IMR-90 (cell line): ENCODE data around the gene TMEM35B. TPM values are rescaled to one million over a fixed set of nuclear protein-coding genes. Genes with fewer than 3 reads are reported as not detected.

Source experiments
- ATAC-seq: fragments of 200-7000 bp; cut with Tn5 transposase; 2 replicates; pipeline ENCODE4 v1.9.1; 2020; ENCODE audit warnings: low read depth, mild to moderate bottlenecking, moderate library complexity
- BruUV-seq: library from RNA; stranded (reverse); fragments of 400-500 nt; replicated peaks from 2 replicates; lab custom pipeline; 2021; lab: Mats Ljungman, UMichigan
- CTCF ChIA-PET: fragments of 300-600 bp; formaldehyde crosslinking; extraction: SDS; loops from one replicate; lab custom pipeline; 2021; ENCODE audit warnings: antibody characterized with exemption; lab: Yijun Ruan, JAX
- POLR2A ChIA-PET: fragments of 300-600 bp; sonication (Branson Sonifier 250); formaldehyde crosslinking; loops from one replicate; lab custom pipeline; 2022; ENCODE audit warnings: antibody characterized with exemption; ENCODE audit not compliant: unreplicated experiment; lab: Charles Lee
- DNase-seq: peaks from one replicate; pipeline ENCODE4 v3.0.0; 2013
- H2AFZ ChIP-seq: replicated peaks from 2 replicates; pipeline ENCODE3; 2013; ENCODE audit warnings: low read length, mild to moderate bottlenecking; ENCODE audit not compliant: poor library complexity
- H2AK5ac ChIP-seq: 2 replicates; pipeline ENCODE4 v1.6.1; 2013; ENCODE audit warnings: low read depth, low read length, inconsistent platforms
- H2AK9ac ChIP-seq: replicated peaks from 2 replicates; pipeline ENCODE3; 2013; ENCODE audit warnings: mild to moderate bottlenecking, low read depth, low read length, moderate library complexity; ENCODE audit not compliant: poor library complexity
- H2BK120ac ChIP-seq: 2 replicates; pipeline ENCODE4 v1.6.1; 2013; ENCODE audit warnings: low read depth, low read length, inconsistent platforms
- H2BK15ac ChIP-seq: 3 replicates; pipeline ENCODE4 v1.6.1; 2013; ENCODE audit warnings: low read depth, low read length, inconsistent platforms
- H2BK20ac ChIP-seq: 2 replicates; pipeline ENCODE4 v1.6.1; 2013; ENCODE audit warnings: low read depth, mild to moderate bottlenecking, inconsistent platforms, low read length, moderate library complexity
- H2BK5ac ChIP-seq: 2 replicates; pipeline ENCODE4 v1.6.1; 2013; ENCODE audit warnings: mild to moderate bottlenecking, low read depth, low read length, inconsistent platforms; ENCODE audit not compliant: poor library complexity, severe bottlenecking
- H3K14ac ChIP-seq: replicated peaks from 2 replicates; pipeline ENCODE4 v1.6.1; 2013; ENCODE audit warnings: low read depth, low read length, inconsistent platforms
- H3K18ac ChIP-seq: 2 replicates; pipeline ENCODE4 v1.6.1; 2013; ENCODE audit warnings: low read depth, low read length, control low read depth
- H3K23ac ChIP-seq: 2 replicates; pipeline ENCODE4 v1.6.1; 2013; ENCODE audit warnings: low read depth, low read length, inconsistent platforms
- H3K27ac ChIP-seq: 2 replicates; pipeline ENCODE4 v1.5.1; 2013; ENCODE audit warnings: mild to moderate bottlenecking, control low read depth, low read length; ENCODE audit not compliant: insufficient read depth
- H3K27me3 ChIP-seq: 2 replicates; pipeline ENCODE4 v1.6.1; 2013; ENCODE audit warnings: low read length; ENCODE audit not compliant: control insufficient read depth, insufficient read depth
- H3K36me3 ChIP-seq: 2 replicates; pipeline ENCODE4 v1.6.1; 2013; ENCODE audit warnings: low read length, mixed read lengths; ENCODE audit not compliant: control insufficient read depth, insufficient read depth
- H3K4ac ChIP-seq: 2 replicates; pipeline ENCODE4 v1.6.1; 2013; ENCODE audit warnings: low read depth, low read length, inconsistent platforms
- H3K4me1 ChIP-seq: 2 replicates; pipeline ENCODE4 v1.6.1; 2013; ENCODE audit warnings: low read length, mixed read lengths; ENCODE audit not compliant: control insufficient read depth, insufficient read depth
- H3K4me2 ChIP-seq: 2 replicates; pipeline ENCODE4 v1.6.1; 2013; ENCODE audit warnings: low read depth, mild to moderate bottlenecking, control low read depth, low read length, moderate library complexity
- H3K4me3 ChIP-seq: 2 replicates; pipeline ENCODE4 v1.5.1; 2013; ENCODE audit warnings: low read depth, mild to moderate bottlenecking, control low read depth, low read length, moderate library complexity; ENCODE audit not compliant: insufficient read depth
- H3K56ac ChIP-seq: 2 replicates; pipeline ENCODE4 v1.6.1; 2013; ENCODE audit warnings: low read length, inconsistent platforms; ENCODE audit not compliant: insufficient read depth; ENCODE audit errors: extremely low read depth
- H3K79me1 ChIP-seq, 2 experiments: 2 replicates each; pipeline ENCODE4 v1.6.1; 2013; ENCODE audit warnings: low read length in 2 of 2, inconsistent platforms in 1 of 2, low read depth in 1 of 2
- H3K9ac ChIP-seq: 2 replicates; pipeline ENCODE4 v1.6.1; 2013; ENCODE audit warnings: low read depth, low read length, control low read depth
- H3K9me1 ChIP-seq: 2 replicates; pipeline ENCODE4 v1.6.1; 2013; ENCODE audit warnings: low read length, inconsistent platforms; ENCODE audit not compliant: insufficient read depth
- H3K9me3 ChIP-seq: 2 replicates; pipeline ENCODE4 v1.6.1; 2013; ENCODE audit warnings: low read length; ENCODE audit not compliant: control insufficient read depth, insufficient read depth
- H4K20me1 ChIP-seq: 2 replicates; pipeline ENCODE4 v1.6.1; 2013; ENCODE audit warnings: low read length, inconsistent platforms; ENCODE audit not compliant: insufficient read depth
- H4K5ac ChIP-seq: 2 replicates; pipeline ENCODE4 v1.6.1; 2013; ENCODE audit warnings: mild to moderate bottlenecking, low read depth, low read length, control low read depth
- H4K8ac ChIP-seq, 2 experiments: 2 replicates each; pipeline ENCODE4 v1.6.1; 2013; ENCODE audit warnings: low read depth in 2 of 2, low read length in 2 of 2, control low read depth in 1 of 2, inconsistent platforms in 1 of 2
- H4K91ac ChIP-seq: 2 replicates; pipeline ENCODE4 v1.6.1; 2013; ENCODE audit warnings: low read depth, low read length, inconsistent platforms; ENCODE audit not compliant: insufficient read depth
- BHLHE40 ChIP-seq: fragments of 150-350 bp; IDR thresholded peaks from 2 replicates; pipeline ENCODE4 v1.6.1; 2016; ENCODE audit warnings: mild to moderate bottlenecking, low read depth, low read length
- CEBPB ChIP-seq: IDR thresholded peaks from 2 replicates; pipeline ENCODE4 v1.6.1; 2012; ENCODE audit warnings: low read depth, low read length, improper control_type of control experiment
- CHD1 ChIP-seq: IDR thresholded peaks from 2 replicates; pipeline ENCODE4 v1.6.1; 2012; ENCODE audit warnings: low read depth, low read length, improper control_type of control experiment
- CTCF ChIP-seq: conservative IDR thresholded peaks from 2 replicates; pipeline ENCODE4 v1.5.1; 2012; ENCODE audit warnings: mild to moderate bottlenecking, low read depth, low read length, improper control_type of control experiment
- ELK1 ChIP-seq: fragments of 150-350 bp; IDR thresholded peaks from 2 replicates; pipeline ENCODE4 v1.6.1; 2016; ENCODE audit warnings: low read depth, mild to moderate bottlenecking, low read length, moderate library complexity, borderline replicate concordance
- FOS ChIP-seq: fragments of 150-350 bp; IDR thresholded peaks from 2 replicates; pipeline ENCODE4 v1.6.1; 2016; ENCODE audit warnings: low read depth, low read length
- MAFK ChIP-seq: IDR thresholded peaks from 2 replicates; pipeline ENCODE4 v1.6.1; 2012; ENCODE audit warnings: low read depth, low read length, improper control_type of control experiment
- MAZ ChIP-seq: IDR thresholded peaks from 2 replicates; pipeline ENCODE4 v1.6.1; 2012; ENCODE audit warnings: low read depth, mild to moderate bottlenecking, low read length, improper control_type of control experiment, moderate library complexity, borderline replicate concordance
- MXI1 ChIP-seq: IDR thresholded peaks from 2 replicates; pipeline ENCODE4 v1.6.1; 2012; ENCODE audit warnings: low read depth, mild to moderate bottlenecking, low read length, moderate library complexity, borderline replicate concordance
- NFE2L2 ChIP-seq: fragments of 150-350 bp; IDR thresholded peaks from 2 replicates; pipeline ENCODE4 v1.6.1; 2016; ENCODE audit warnings: low read depth, mild to moderate bottlenecking, low read length
- POLR2A ChIP-seq: IDR thresholded peaks from 2 replicates; pipeline ENCODE4 v1.6.1; 2012; ENCODE audit warnings: mild to moderate bottlenecking, low read depth, low read length
- RAD21 ChIP-seq: IDR thresholded peaks from 2 replicates; pipeline ENCODE4 v1.6.1; 2012; ENCODE audit warnings: low read length, improper control_type of control experiment
- RCOR1 ChIP-seq: IDR thresholded peaks from 2 replicates; pipeline ENCODE4 v1.6.1; 2012; ENCODE audit warnings: mild to moderate bottlenecking, low read length, improper control_type of control experiment; ENCODE audit not compliant: insufficient replicate concordance
- RFX5 ChIP-seq: IDR thresholded peaks from 2 replicates; pipeline ENCODE4 v1.8.0; 2012; ENCODE audit warnings: low read depth, mild to moderate bottlenecking, low read length, moderate library complexity
- SMC3 ChIP-seq: fragments of 150-350 bp; IDR thresholded peaks from 2 replicates; pipeline ENCODE4 v1.6.1; 2016; ENCODE audit warnings: low read depth, mild to moderate bottlenecking, antibody characterized with exemption, low read length, moderate library complexity
- USF2 ChIP-seq: fragments of 150-350 bp; IDR thresholded peaks from 2 replicates; pipeline ENCODE4 v1.6.1; 2017; ENCODE audit warnings: mild to moderate bottlenecking, antibody characterized with exemption, low read length, low read depth
- dilution Hi-C: fragments of 300-500 bp; cut with HindIII; formaldehyde crosslinking; loops from one replicate; pipeline ENCODE4 v1.14.3; 2018; ENCODE audit warnings: low sequenced_read_pairs; ENCODE audit not compliant: unreplicated experiment
- in situ Hi-C: fragments of 300-500 bp; cut with MboI; formaldehyde crosslinking; loops from 3 replicates; pipeline ENCODE4 v1.14.3; 2019; ENCODE audit warnings: low sequenced_read_pairs, inconsistent platforms, mixed read lengths
- intact Hi-C: fragments of 100-400 bp; cut with micrococcal nuclease; formaldehyde crosslinking; loops from 2 replicates; pipeline ENCODE4 v1.10.0; 2022
- polyA plus RNA-seq, 3 experiments: library from polyadenylated mRNA; depleted of rRNA; stranded (reverse); fragments of >200 nt; gene quantifications; 2 replicates each; pipeline ENCODE4 v1.2.3, GENCODE V29; 2012; ENCODE audit warnings: low replicate concordance in 1 of 3
- total RNA-seq: library from RNA; depleted of rRNA; stranded (reverse); fragments of >200 nt; gene quantifications from 2 replicates; pipeline ENCODE4 v1.2.3, GENCODE V29; 2012

Gene TMEM35B
- total and polyA plus RNA-seq, 2 of the 4 experiments (the other 2 are of a cell fraction), result 19.7 to 20.4 TPM

GRCh38 chr1:35029761-35030160 lies 44.6 kb upstream of the TMEM35B start:
- intact Hi-C loops, result loop anchor here (2.0 to 5.0 kb wide), 2 partner anchors 49 to 148 kb away; partner anchors contain the start of gene ZMYM1
- H3K18ac ChIP-seq, result no peak overlapping the region
- H2BK5ac ChIP-seq, result no peak overlapping the region
- no peak overlapping the region for H3K4me3 ChIP-seq
- POLR2A ChIA-PET, result no interaction called here
- BruUV-seq, result no TSS peak
- H4K20me1 ChIP-seq, result peaks cover 4% of the 10 kb centered on the region
- dilution Hi-C loops, result no loop called here
- H2BK15ac ChIP-seq, result no peak overlapping the region
- H2BK20ac ChIP-seq, result no peak overlapping the region
- in situ Hi-C loops, result no loop called here
- no peaks in the 10 kb centered on the region for H3K9me3 ChIP-seq
- TF ChIP-seq FOS, result no peak
- TF ChIP-seq MXI1, result no peak
- no peak for TF ChIP-seq SMC3
- no peak for TF ChIP-seq CEBPB
- TF ChIP-seq CTCF, result no peak
- no peak for TF ChIP-seq RFX5
- no peak for TF ChIP-seq BHLHE40
- TF ChIP-seq USF2, result no peak
- no peak for TF ChIP-seq POLR2A
- TF ChIP-seq CHD1, result no peak
- TF ChIP-seq MAZ, result no peak
- TF ChIP-seq RCOR1, result no peak
- TF ChIP-seq ELK1, result no peak
- no peak for TF ChIP-seq NFE2L2
- TF ChIP-seq MAFK, result no peak
- no peak for TF ChIP-seq RAD21
- no peak overlapping the region for H3K9ac ChIP-seq
- no peak overlapping the region for H4K5ac ChIP-seq
- H3K56ac ChIP-seq, result no peak overlapping the region
- CTCF ChIA-PET, result no interaction called here
- DNase-seq, result no peak
- no peak overlapping the region for H4K8ac ChIP-seq
- peaks cover 4% of the 10 kb centered on the region for H3K36me3 ChIP-seq
- H3K4ac ChIP-seq, result no peak overlapping the region
- H3K4me2 ChIP-seq, result peak overlapping the region; percentile 74; the same call in 1 of the 2 replicates
- H3K4me1 ChIP-seq, result peaks cover 4% of the 10 kb centered on the region
- no peak for ATAC-seq
- peaks cover 16 to 22% of the 10 kb centered on the region in 2 experiments for H3K79me1 ChIP-seq
- H3K27me3 ChIP-seq, result no peaks in the 10 kb centered on the region
- H2AK9ac ChIP-seq, result no peak overlapping the region
- H3K23ac ChIP-seq, result no peak overlapping the region
- no peak overlapping the region for H2AFZ ChIP-seq
- H4K91ac ChIP-seq, result no peak overlapping the region
- H3K9me1 ChIP-seq, result no peaks in the 10 kb centered on the region; the same call in 1 of the 2 replicates
- H2BK120ac ChIP-seq, result no peak overlapping the region
- no peak overlapping the region for H3K27ac ChIP-seq
- no peak overlapping the region for H2AK5ac ChIP-seq
- no peak overlapping the region for H3K14ac ChIP-seq
